Neural crest cell (in vitro differentiated cells): ENCODE results near the gene NCL. TPM values are rescaled to one million over a fixed set of nuclear protein-coding genes. Genes with fewer than 3 reads are reported as not detected.

ENCODE experiments used
- DNase-seq: peaks from one replicate; pipeline ENCODE4 v3.0.0; 2021; ENCODE audit warnings: low read depth, mixed read lengths, low spot score
- H3K27ac Mint-ChIP-seq: one replicate; pipeline ENCODE4 v1.8.0; 2021; ENCODE audit warnings: mild to moderate bottlenecking, mixed read lengths; ENCODE audit not compliant: unreplicated experiment
- H3K27me3 Mint-ChIP-seq: 2 replicates; pipeline ENCODE4 v1.8.0; 2021; ENCODE audit warnings: low read depth, mild to moderate bottlenecking, mixed read lengths
- H3K36me3 Mint-ChIP-seq: 2 replicates; pipeline ENCODE4 v1.8.0; 2021; ENCODE audit warnings: low read depth, mild to moderate bottlenecking, mixed read lengths
- H3K4me1 Mint-ChIP-seq: 2 replicates; pipeline ENCODE4 v1.8.0; 2021; ENCODE audit warnings: mixed read lengths
- H3K4me3 Mint-ChIP-seq: one replicate; pipeline ENCODE4 v1.8.0; 2021; ENCODE audit warnings: mild to moderate bottlenecking, mixed read lengths
- H3K9me3 Mint-ChIP-seq: 2 replicates; pipeline ENCODE4 v1.8.0; 2021; ENCODE audit warnings: mixed read lengths
- total RNA-seq: library from RNA; stranded (reverse); gene quantifications from 2 replicates; pipeline ENCODE4 v1.2.1, GENCODE V29; 2021
- TF ChIP-seq, protein P1 (sequence below): fragments of 200-600 bp; sonication (generic); conservative IDR thresholded peaks from 2 replicates; pipeline ENCODE4 v1.5.0; 2021; ENCODE audit warnings: antibody characterized with exemption, mild to moderate bottlenecking

NCL gene
- total RNA-seq, 1 donor from 2014 or later: 999 TPM

DNA sequence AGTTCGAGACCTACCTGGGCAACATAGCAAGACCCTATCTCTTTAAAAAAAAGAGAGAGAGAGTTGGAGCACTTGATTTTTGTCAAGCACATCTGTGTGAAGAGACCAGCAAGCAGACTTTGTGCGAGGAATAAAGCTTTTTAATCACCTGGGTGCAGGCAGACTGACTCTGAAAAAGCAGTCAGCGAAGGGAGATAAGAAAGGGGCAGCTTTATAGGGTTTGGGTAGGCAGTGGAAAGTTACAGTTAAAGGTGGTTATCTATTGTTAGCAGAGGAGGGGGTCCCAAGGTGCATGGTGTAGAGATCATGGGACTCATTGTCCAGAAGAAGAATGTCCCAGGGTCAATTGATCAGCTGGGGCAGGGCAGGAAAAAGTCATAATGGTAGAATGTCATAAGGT is 34.4 kb downstream of the NCL start:
- H3K36me3 Mint-ChIP-seq: no peaks in the 10 kb centered on the region
- no peak for DNase-seq
- H3K9me3 Mint-ChIP-seq: peaks cover 5% of the 10 kb centered on the region

DNA sequence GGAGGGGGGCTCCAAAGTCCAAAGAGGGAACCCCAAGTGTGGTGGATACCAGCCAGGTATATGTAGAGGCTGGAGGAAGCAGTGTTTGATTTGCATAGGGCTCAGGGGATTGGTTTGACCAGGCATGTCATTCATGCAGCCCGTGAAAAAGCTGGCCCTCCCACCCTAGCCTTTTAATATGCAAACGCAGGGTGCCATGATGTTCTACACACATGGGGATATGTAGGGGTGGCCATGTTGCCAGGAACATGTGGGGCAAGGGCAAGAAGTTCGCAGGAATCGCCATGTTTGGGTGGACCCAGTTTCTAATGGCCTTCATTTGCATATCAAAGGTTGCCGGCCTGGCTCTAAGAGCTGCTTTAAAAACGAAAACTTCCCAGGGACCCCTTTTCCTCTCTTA is 35.1 kb downstream of the NCL start:
- H3K9me3 Mint-ChIP-seq: peaks cover 5% of the 10 kb centered on the region
- TF ChIP-seq, protein P1, sequence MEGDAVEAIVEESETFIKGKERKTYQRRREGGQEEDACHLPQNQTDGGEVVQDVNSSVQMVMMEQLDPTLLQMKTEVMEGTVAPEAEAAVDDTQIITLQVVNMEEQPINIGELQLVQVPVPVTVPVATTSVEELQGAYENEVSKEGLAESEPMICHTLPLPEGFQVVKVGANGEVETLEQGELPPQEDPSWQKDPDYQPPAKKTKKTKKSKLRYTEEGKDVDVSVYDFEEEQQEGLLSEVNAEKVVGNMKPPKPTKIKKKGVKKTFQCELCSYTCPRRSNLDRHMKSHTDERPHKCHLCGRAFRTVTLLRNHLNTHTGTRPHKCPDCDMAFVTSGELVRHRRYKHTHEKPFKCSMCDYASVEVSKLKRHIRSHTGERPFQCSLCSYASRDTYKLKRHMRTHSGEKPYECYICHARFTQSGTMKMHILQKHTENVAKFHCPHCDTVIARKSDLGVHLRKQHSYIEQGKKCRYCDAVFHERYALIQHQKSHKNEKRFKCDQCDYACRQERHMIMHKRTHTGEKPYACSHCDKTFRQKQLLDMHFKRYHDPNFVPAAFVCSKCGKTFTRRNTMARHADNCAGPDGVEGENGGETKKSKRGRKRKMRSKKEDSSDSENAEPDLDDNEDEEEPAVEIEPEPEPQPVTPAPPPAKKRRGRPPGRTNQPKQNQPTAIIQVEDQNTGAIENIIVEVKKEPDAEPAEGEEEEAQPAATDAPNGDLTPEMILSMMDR: no peak
- H3K4me3 Mint-ChIP-seq: no peak overlapping the region
- H3K4me1 Mint-ChIP-seq: peaks cover 4% of the 10 kb centered on the region
- H3K27me3 Mint-ChIP-seq: no peaks in the 10 kb centered on the region
- H3K27ac Mint-ChIP-seq: no peak overlapping the region
- no peak for DNase-seq
- no peaks in the 10 kb centered on the region for H3K36me3 Mint-ChIP-seq

More for the DNA sequence above, 34.4 kb downstream of the NCL start:
- no peak overlapping the region for H3K4me3 Mint-ChIP-seq
- peaks cover 4% of the 10 kb centered on the region for H3K4me1 Mint-ChIP-seq
- no peak overlapping the region for H3K27ac Mint-ChIP-seq
- TF ChIP-seq, protein P1: no peak
- no peaks in the 10 kb centered on the region for H3K27me3 Mint-ChIP-seq

DNA sequence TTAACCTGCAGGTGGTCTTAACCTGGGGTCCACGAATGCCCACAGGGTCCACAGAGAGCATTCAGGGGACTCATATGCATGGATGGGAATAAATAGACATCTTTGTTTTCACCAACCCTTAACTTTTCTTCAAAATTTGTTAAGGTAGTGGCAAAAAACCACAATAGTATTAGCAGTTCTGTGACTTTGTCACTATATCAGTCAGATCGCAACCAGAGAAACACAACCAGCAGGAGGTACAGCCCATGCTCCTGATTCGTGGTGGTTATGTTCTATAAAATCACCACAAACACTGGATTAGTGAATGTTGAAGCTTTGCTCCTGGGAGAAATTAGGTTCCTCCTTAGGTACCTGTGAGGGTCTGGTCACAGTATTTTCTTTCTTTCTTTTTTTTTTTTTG is 37.2 kb downstream of the NCL start:
- H3K36me3 Mint-ChIP-seq: no peaks in the 10 kb centered on the region
- no peak overlapping the region for H3K27ac Mint-ChIP-seq
- TF ChIP-seq, protein P1: no peak
- H3K9me3 Mint-ChIP-seq: peaks cover 5% of the 10 kb centered on the region
- peaks cover 4% of the 10 kb centered on the region for H3K4me1 Mint-ChIP-seq
- no peak overlapping the region for H3K4me3 Mint-ChIP-seq
- DNase-seq: no peak
- no peaks in the 10 kb centered on the region for H3K27me3 Mint-ChIP-seq

DNA sequence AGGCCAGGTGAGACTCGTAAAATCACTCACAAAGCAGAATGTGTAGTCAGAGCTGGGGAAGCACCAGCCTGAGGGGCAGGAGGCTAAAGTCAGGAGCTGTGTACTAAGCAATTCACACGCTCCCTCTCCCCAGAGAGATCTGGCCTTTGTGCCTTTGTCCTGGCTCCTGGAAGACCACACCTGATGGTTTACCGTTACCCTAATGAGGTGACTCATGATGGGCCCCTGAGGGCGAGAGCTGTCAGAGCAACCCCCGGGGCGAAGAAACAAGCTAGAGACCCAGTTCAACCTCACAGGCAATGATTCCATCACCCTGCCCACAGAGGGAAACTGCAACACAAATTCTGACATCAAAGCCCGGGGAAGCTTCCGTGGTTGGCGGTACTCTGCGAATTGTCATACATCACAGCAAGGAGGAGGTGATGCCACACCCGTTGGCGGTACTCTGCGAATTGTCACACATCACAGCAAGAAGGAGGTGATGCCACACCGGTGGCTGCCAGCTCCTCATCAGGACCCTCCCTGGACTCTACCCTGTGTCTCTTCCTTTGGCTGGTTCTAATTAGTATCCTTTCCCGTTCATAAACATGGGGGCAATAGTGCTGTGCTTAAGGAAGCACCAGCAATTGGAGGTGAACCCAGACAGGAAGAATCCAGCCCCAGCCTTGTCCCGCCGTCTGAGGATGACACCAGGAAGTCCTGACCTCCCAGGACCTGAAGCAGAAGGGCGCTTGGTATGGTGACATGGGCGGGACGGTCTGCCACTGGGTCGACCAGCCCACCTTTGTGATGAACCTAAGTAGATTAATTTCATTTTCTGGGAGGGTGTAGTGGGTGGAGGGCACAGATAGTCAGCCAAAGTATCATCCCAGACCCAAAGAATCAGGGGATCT is 38.2 kb downstream of the NCL start:
- no peak for DNase-seq
- H3K27ac Mint-ChIP-seq: no peak overlapping the region

DNA sequence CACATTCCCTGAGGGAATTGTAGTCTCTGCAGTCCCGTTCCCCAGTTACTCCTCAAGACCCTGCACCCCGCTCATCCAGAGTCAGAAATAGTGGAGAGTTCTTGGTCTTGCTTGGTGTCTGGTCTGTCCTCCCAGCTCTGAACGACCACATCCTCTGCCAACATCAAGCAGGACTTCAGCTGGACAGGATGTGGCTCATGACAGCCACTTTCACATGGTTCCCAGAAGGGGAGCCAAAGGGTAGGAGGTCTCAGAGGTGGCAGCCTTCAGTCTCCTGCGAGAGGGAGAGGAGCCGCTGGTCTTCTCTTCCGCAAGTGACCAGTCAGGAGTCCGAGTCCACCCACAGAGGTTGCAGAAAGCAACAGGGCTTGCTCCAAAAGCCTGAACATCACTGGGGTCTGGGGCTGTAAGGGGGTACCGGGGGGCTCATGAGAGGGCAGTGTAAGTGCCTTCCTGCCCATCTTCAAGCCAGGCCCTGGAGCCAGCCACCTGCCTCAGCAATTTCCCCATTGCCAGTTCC is 38.9 kb downstream of the NCL start:
- H3K9me3 Mint-ChIP-seq: no peaks in the 10 kb centered on the region
- no peak overlapping the region for H3K4me3 Mint-ChIP-seq
- TF ChIP-seq, protein P1: no peak
- DNase-seq: no peak
- peaks cover 4% of the 10 kb centered on the region for H3K4me1 Mint-ChIP-seq
- H3K27me3 Mint-ChIP-seq: no peaks in the 10 kb centered on the region
- no peaks in the 10 kb centered on the region for H3K36me3 Mint-ChIP-seq
- peak overlapping the region; percentile 50 for H3K27ac Mint-ChIP-seq

More for the DNA sequence above, 38.2 kb downstream of the NCL start:
- peaks cover 5% of the 10 kb centered on the region for H3K9me3 Mint-ChIP-seq
- no peaks in the 10 kb centered on the region for H3K36me3 Mint-ChIP-seq
- TF ChIP-seq, protein P1: no peak
- no peak overlapping the region for H3K4me3 Mint-ChIP-seq
- no peaks in the 10 kb centered on the region for H3K27me3 Mint-ChIP-seq
- H3K4me1 Mint-ChIP-seq: peaks cover 4% of the 10 kb centered on the region
